Ovary (tissue), 3 donors: ENCODE data around the gene RGS19.

Source experiments
- EP300 ChIP-seq: sonication (generic); formaldehyde crosslinking; IDR thresholded peaks from one replicate; pipeline ENCODE4 v1.6.1; 2017; ENCODE audit warnings: antibody characterized with exemption
- TF ChIP-seq, protein P1 (sequence below), 3 donors: fragments of 450-650 bp in 2 of 3; fragments of 200-600 bp in 1 of 3; IDR thresholded peaks; one replicate each; pipeline versions ENCODE4 v1.5.1 to v1.8.0; 2016 to 2022; ENCODE audit warnings: antibody characterized with exemption in 3 of 3, mild to moderate bottlenecking in 1 of 3
- donor health status: DM: no; HTN: no; CAD: no.

DNA sequence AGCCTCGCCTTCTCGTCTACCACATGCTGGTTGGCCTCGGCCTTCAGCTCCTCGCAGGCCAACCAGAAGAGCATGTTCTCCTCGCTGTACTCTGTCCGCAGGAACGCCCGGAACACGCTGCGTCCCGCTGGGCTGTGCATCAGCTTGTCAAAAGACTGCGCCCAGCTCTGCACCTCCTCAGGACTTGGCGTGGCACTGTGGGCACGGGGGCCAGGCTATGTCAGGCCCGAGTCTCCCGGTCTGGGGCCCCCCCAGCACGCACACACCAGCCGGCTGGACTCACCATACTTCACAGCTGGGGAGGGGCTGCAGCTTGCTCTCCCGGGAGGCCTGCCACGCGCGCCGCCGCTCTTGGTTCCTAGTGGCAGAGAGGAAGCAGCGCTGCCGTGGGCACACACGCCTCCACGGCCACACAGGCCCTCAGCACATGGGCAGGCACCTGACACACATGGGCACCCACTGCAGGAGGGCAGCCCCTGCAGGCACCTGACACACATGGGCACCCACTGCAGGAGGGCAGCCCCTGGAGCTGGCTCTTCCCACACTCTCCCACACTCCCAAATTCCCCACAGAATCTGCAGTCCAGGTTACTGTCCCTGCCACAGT, 5.0 kb downstream of the RGS19 start:
- no peak for TF ChIP-seq EP300
- TF ChIP-seq, protein P1, sequence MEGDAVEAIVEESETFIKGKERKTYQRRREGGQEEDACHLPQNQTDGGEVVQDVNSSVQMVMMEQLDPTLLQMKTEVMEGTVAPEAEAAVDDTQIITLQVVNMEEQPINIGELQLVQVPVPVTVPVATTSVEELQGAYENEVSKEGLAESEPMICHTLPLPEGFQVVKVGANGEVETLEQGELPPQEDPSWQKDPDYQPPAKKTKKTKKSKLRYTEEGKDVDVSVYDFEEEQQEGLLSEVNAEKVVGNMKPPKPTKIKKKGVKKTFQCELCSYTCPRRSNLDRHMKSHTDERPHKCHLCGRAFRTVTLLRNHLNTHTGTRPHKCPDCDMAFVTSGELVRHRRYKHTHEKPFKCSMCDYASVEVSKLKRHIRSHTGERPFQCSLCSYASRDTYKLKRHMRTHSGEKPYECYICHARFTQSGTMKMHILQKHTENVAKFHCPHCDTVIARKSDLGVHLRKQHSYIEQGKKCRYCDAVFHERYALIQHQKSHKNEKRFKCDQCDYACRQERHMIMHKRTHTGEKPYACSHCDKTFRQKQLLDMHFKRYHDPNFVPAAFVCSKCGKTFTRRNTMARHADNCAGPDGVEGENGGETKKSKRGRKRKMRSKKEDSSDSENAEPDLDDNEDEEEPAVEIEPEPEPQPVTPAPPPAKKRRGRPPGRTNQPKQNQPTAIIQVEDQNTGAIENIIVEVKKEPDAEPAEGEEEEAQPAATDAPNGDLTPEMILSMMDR (IDR thresholded peaks at IDR 0.05): no peak
